ENCODE results near the gene ABCA5. TPM values are rescaled to one million over a fixed set of nuclear protein-coding genes. Genes with fewer than 3 reads are reported as not detected.

The ABCA5 gene, protein sequence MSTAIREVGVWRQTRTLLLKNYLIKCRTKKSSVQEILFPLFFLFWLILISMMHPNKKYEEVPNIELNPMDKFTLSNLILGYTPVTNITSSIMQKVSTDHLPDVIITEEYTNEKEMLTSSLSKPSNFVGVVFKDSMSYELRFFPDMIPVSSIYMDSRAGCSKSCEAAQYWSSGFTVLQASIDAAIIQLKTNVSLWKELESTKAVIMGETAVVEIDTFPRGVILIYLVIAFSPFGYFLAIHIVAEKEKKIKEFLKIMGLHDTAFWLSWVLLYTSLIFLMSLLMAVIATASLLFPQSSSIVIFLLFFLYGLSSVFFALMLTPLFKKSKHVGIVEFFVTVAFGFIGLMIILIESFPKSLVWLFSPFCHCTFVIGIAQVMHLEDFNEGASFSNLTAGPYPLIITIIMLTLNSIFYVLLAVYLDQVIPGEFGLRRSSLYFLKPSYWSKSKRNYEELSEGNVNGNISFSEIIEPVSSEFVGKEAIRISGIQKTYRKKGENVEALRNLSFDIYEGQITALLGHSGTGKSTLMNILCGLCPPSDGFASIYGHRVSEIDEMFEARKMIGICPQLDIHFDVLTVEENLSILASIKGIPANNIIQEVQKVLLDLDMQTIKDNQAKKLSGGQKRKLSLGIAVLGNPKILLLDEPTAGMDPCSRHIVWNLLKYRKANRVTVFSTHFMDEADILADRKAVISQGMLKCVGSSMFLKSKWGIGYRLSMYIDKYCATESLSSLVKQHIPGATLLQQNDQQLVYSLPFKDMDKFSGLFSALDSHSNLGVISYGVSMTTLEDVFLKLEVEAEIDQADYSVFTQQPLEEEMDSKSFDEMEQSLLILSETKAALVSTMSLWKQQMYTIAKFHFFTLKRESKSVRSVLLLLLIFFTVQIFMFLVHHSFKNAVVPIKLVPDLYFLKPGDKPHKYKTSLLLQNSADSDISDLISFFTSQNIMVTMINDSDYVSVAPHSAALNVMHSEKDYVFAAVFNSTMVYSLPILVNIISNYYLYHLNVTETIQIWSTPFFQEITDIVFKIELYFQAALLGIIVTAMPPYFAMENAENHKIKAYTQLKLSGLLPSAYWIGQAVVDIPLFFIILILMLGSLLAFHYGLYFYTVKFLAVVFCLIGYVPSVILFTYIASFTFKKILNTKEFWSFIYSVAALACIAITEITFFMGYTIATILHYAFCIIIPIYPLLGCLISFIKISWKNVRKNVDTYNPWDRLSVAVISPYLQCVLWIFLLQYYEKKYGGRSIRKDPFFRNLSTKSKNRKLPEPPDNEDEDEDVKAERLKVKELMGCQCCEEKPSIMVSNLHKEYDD (N-terminal part only)
- total RNA-seq: 13.6 and 18.6 TPM in 2 replicates

DNA sequence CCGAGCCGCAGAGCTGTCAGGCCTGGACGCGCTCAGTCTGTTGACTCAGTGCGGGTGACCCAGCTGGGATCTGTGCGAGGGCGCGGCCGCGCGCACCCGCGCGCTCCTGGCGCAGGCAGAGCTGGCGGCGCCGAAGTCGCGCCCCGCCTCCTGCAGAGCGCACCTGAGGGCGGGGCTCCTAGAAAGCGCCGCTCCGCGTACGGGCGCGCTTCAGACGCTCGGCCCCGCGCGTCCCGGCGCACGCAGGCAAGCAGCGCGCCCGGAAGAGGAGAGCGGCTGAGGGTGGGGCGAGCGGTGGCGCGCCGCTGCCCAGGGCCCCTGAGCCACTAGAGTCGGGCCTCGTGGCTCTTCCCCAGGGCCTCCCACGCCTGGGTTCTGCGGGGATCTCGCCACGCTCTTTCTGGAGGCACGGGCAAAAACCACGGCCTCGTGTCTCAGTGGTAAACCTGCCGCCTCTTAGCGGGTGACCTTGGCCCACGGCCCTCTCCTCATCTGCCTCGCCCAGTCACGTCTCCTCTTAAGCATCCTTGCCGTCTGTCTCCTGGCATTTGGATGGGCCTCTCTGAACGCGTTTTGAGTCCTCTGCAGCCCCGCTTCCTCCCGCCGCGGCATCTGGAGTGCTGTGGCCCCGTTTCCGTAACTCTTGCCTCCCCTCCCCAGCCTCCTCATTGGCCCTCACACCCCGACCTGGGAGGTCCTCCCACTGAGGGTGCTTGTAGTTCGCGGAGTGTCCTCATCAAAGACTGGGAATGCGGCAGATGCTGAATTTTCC, at the start of gene ABCA5:
TSS of gene ABCA5 (minus strand) at position 74 of the 772 bp plus-strand sequence. CDS start 12,718 bp downstream, outside the sequence.

DNA sequence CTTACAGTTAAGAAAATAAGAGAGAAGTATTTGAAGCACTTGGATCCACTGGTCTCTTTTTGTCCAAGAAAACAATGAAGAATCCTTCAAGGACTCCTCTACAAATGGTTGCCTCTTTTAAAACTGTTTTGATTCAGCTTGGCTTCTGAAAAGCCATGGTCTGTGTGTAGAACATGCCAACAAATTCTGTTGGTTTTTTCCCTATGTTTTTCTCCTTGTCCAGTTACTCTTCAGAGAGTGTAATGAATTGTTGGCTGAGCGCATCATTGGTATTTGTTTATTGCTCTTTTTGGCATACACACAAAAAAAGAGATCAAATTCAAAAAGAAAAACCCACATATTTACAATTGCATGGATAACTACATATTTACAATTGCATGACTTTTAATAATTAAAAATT, 98.4 kb downstream of the ABCA5 start, which contains the start of gene ABCA10:
TSS of gene ABCA10 (minus strand) at position 249 of the 400 bp plus-strand sequence. CDS start 3,466 bp downstream, outside the sequence.

Other genes with a start within 250 kb of the ABCA5 start
- 19.3 and 21.1 TPM in 2 replicates for gene ABCA6, start 185.2 kb downstream of the ABCA5 start, total RNA-seq
- gene ABCA10, start 98.3 kb downstream of the ABCA5 start, total RNA-seq: 0.65 and 1.2 TPM in 2 replicates
- gene MAP2K6, start 87.6 kb upstream of the ABCA5 start, total RNA-seq: 2.9 and 4.7 TPM in 2 replicates

Measured in bladder microvascular endothelial cell (primary cell).